HS-5 (cell line): ENCODE measurements around the gene ZNF331.
"Not testable (repeated sequence)": the region's sequence is repeated elsewhere in the genome, so short reads cannot be mapped to it uniquely, and the experiment has no call there.

ENCODE experiments used
- DNase-seq: peaks from one replicate; pipeline ENCODE4 v3.0.0-alpha.2; 2012; ENCODE audit warnings: low read depth

The ZNF331 gene

GRCh38 chr19:53537521-53538377 is at the start of gene ZNF331:
TSS of gene ZNF331 (plus strand) at chr19:53538145. CDS start at chr19:53569377, 31,232 bp downstream.
- peak; percentile 68 for DNase-seq

GRCh38 chr19:53492153-53492552 is 45.8 kb upstream of the ZNF331 start:
- DNase-seq, result no peak

GRCh38 chr19:53497311-53498023 is 40.5 kb upstream of the ZNF331 start:
- not testable (repeated sequence) for DNase-seq

- DNase-seq, result not testable (repeated sequence)
These were observed 39.9 kb upstream of the ZNF331 start for GRCh38 chr19:53498024-53498395.

- not testable (repeated sequence) for DNase-seq
These were observed 34.8 kb upstream of the ZNF331 start for GRCh38 chr19:53503151-53503550.

- not testable (repeated sequence) for DNase-seq
These were observed 34.1 kb upstream of the ZNF331 start for GRCh38 chr19:53503671-53504364.

- not testable (repeated sequence) for DNase-seq
These were observed 33.6 kb upstream of the ZNF331 start for GRCh38 chr19:53504365-53504703.

GRCh38 chr19:53504885-53505284 is 33.1 kb upstream of the ZNF331 start:
- no peak for DNase-seq

- DNase-seq, result no peak
These were observed 31.2 kb upstream of the ZNF331 start for GRCh38 chr19:53506728-53507127.

GRCh38 chr19:53507523-53508442 is 30.2 kb upstream of the ZNF331 start:
- no peak for DNase-seq

- DNase-seq, result no peak
These were observed 28.5 kb upstream of the ZNF331 start for GRCh38 chr19:53509443-53509842.

- no peak for DNase-seq
These were observed 28.1 kb upstream of the ZNF331 start for GRCh38 chr19:53509845-53510244.

GRCh38 chr19:53511357-53511756 is 26.6 kb upstream of the ZNF331 start:
- no peak for DNase-seq

- no peak for DNase-seq
These were observed 26.0 kb upstream of the ZNF331 start for GRCh38 chr19:53511933-53512374.

GRCh38 chr19:53515047-53515446 is 22.9 kb upstream of the ZNF331 start:
- not testable (repeated sequence) for DNase-seq

GRCh38 chr19:53517114-53517741 is 20.7 kb upstream of the ZNF331 start:
- no peak for DNase-seq

GRCh38 chr19:53518121-53518520 is 19.8 kb upstream of the ZNF331 start:
- DNase-seq, result no peak

- no peak for DNase-seq
These were observed 19.2 kb upstream of the ZNF331 start for GRCh38 chr19:53518716-53519115.

- no peak for DNase-seq
These were observed 18.5 kb upstream of the ZNF331 start for GRCh38 chr19:53519446-53519845.

- no peak for DNase-seq
These were observed 17.8 kb upstream of the ZNF331 start for GRCh38 chr19:53520163-53520546.
